HT1080 (cell line): ENCODE data around the gene PPP4C. TPM values are rescaled to one million over a fixed set of nuclear protein-coding genes. Genes with fewer than 3 reads are reported as not detected.
"Not testable (repeated sequence)": the region's sequence is repeated elsewhere in the genome, so short reads cannot be mapped to it uniquely, and the experiment has no call there.

ENCODE experiments used
- DNase-seq: peaks from one replicate; pipeline ENCODE4 v3.0.0-alpha.2; 2015; ENCODE audit warnings: low read depth
- total RNA-seq: library from RNA; depleted of rRNA; stranded (reverse); fragments of >200 nt; shearing (Covaris generic); gene quantifications from 2 replicates; pipeline ENCODE4 v1.2.3, GENCODE V29; 2014; rRNA removed

PPP4C gene
- total RNA-seq, 1 experiment from 2014 or later: 241 TPM

GRCh38 chr16:30122604-30123160 lies 46.9 kb downstream of the PPP4C start:
- no peak for DNase-seq

- no peak for DNase-seq
Measured at GRCh38 chr16:30124985-30125379, 49.2 kb downstream of the PPP4C start.

GRCh38 chr16:30125690-30126089 lies 49.9 kb downstream of the PPP4C start:
- DNase-seq: not testable (repeated sequence)

- no peak for DNase-seq
Measured at GRCh38 chr16:30127993-30128392, 52.2 kb downstream of the PPP4C start.

GRCh38 chr16:30131869-30132475 lies 56.2 kb downstream of the PPP4C start:
- no peak for DNase-seq

GRCh38 chr16:30132591-30132990 lies 56.8 kb downstream of the PPP4C start:
- DNase-seq: no peak

Other genes starting within 250 kb of the PPP4C start
- gene CDIPT, start 212.8 kb upstream of the PPP4C start, total RNA-seq: 77.2 and 80.9 TPM in 2 replicates
- gene SEZ6L2, start 176.4 kb upstream of the PPP4C start, total RNA-seq: 1.5 and 2.6 TPM in 2 replicates
- gene ASPHD1, start 175.5 kb upstream of the PPP4C start, total RNA-seq: 3.8 and 9.3 TPM in 2 replicates
- 4.1 and 4.3 TPM in 2 replicates for gene KCTD13, start 149.8 kb upstream of the PPP4C start, total RNA-seq
- 38.0 and 39.0 TPM in 2 replicates for gene TMEM219, start 113.9 kb upstream of the PPP4C start, total RNA-seq
- gene TAOK2, start 102.1 kb upstream of the PPP4C start, total RNA-seq: 38.4 and 40.0 TPM in 2 replicates
- 24.3 and 33.8 TPM in 2 replicates for gene HIRIP3, start 80.4 kb upstream of the PPP4C start, total RNA-seq
- gene INO80E, start 79.8 kb upstream of the PPP4C start, total RNA-seq: 80.1 and 94.7 TPM in 2 replicates
- 0.10 and 0.63 TPM in 2 replicates for gene DOC2A, start 65.0 kb upstream of the PPP4C start, total RNA-seq
- not detected in 2 replicates for gene C16orf92, start 52.8 kb upstream of the PPP4C start, total RNA-seq
- 0.11 and 0.13 TPM in 2 replicates for gene TLCD3B, start 44.7 kb upstream of the PPP4C start, total RNA-seq
- gene ALDOA, start 10.2 kb upstream of the PPP4C start, total RNA-seq: 1,753 and 2,052 TPM in 2 replicates
- gene TBX6, start 15.9 kb downstream of the PPP4C start, total RNA-seq: 0.59 and 0.90 TPM in 2 replicates
- gene YPEL3, start 20.2 kb downstream of the PPP4C start, total RNA-seq: 0.48 and 2.7 TPM in 2 replicates
- 0.06 and 2.1 TPM in 2 replicates for gene GDPD3, start 37.5 kb downstream of the PPP4C start, total RNA-seq
- gene MAPK3, start 47.2 kb downstream of the PPP4C start, total RNA-seq: 18.4 and 22.9 TPM in 2 replicates
- 7.1 and 9.1 TPM in 2 replicates for gene CORO1A, start 107.6 kb downstream of the PPP4C start, total RNA-seq
- gene BOLA2B, start 117.7 kb downstream of the PPP4C start, total RNA-seq: 67.0 and 120 TPM in 2 replicates
- 93.6 and 98.4 TPM in 2 replicates for gene SLX1A, start 117.9 kb downstream of the PPP4C start, total RNA-seq
- gene SULT1A3, start 123.3 kb downstream of the PPP4C start, total RNA-seq: 3.8 and 15.1 TPM in 2 replicates
- 0.79 and 1.4 TPM in 2 replicates for gene NPIPB13, start 172.5 kb downstream of the PPP4C start, total RNA-seq